ENCODE measurements around the gene VPS52.

VPS52 gene

GRCh38 chr6:33271468-33272274 lies at the start of gene VPS52, which contains the start of gene RPS18:
Gene VPS52, minus strand, starts transcription at chr6:33271876. Its CDS starts 201 bp downstream, at chr6:33271675.
Gene RPS18, plus strand, starts transcription at chr6:33272075. Its CDS starts 45 bp downstream, at chr6:33272120.
- DNase-seq = peak; percentile 86

GRCh38 chr6:33321227-33321626 lies 49.6 kb upstream of the VPS52 start:
- DNase-seq = no peak

- DNase-seq = no peak
These were observed 48.9 kb upstream of the VPS52 start for GRCh38 chr6:33320315-33321181.

- no peak for DNase-seq
These were observed 48.3 kb upstream of the VPS52 start for GRCh38 chr6:33319939-33320314.

- no peak for DNase-seq
These were observed 46.9 kb upstream of the VPS52 start for GRCh38 chr6:33318426-33319073.

GRCh38 chr6:33317669-33318425 lies 46.2 kb upstream of the VPS52 start, which contains the start of gene ZBTB22:
Gene ZBTB22, minus strand, starts transcription at chr6:33317744. Its CDS starts 828 bp downstream, at chr6:33316916.
- peak; percentile 91 for DNase-seq

- DNase-seq = no peak
These were observed 45.7 kb upstream of the VPS52 start for GRCh38 chr6:33317419-33317668.

GRCh38 chr6:33316603-33317418 lies 45.1 kb upstream of the VPS52 start:
- no peak for DNase-seq

GRCh38 chr6:33315793-33316602 lies 44.3 kb upstream of the VPS52 start:
- no peak for DNase-seq

- no peak for DNase-seq
These were observed 43.5 kb upstream of the VPS52 start for GRCh38 chr6:33314943-33315792.

- DNase-seq = peak; percentile 61
These were observed 42.9 kb upstream of the VPS52 start for GRCh38 chr6:33314515-33314942.

- DNase-seq = peak; percentile 78
These were observed 42.2 kb upstream of the VPS52 start, which contains the start of gene TAPBP for GRCh38 chr6:33313709-33314514. Gene TAPBP, minus strand, starts transcription at chr6:33314078. Its CDS starts 37 bp downstream, at chr6:33314041.

- DNase-seq = peak; percentile 49
These were observed 41.5 kb upstream of the VPS52 start for GRCh38 chr6:33313105-33313708.

- peak; percentile 76 for DNase-seq
These were observed 40.9 kb upstream of the VPS52 start for GRCh38 chr6:33312361-33313104.

- no peak for DNase-seq
These were observed 34.7 kb upstream of the VPS52 start for GRCh38 chr6:33306356-33306755.

GRCh38 chr6:33305052-33305451 lies 33.4 kb upstream of the VPS52 start:
- DNase-seq = no peak

- DNase-seq = no peak
These were observed 32.5 kb upstream of the VPS52 start for GRCh38 chr6:33304216-33304615.

GRCh38 chr6:33301877-33302276 lies 30.2 kb upstream of the VPS52 start:
- no peak for DNase-seq
